ENCODE data around the gene UBXN7. TPM values are rescaled to one million over a fixed set of nuclear protein-coding genes. Genes with fewer than 3 reads are reported as not detected.

Gene UBXN7
- total RNA-seq, 4 donors from 2014 or later, result 6.5 to 85.0 (median 39.0) TPM

- TF ChIP-seq CTCF (IDR thresholded peaks at IDR 0.05) (no peak), POLR2A (IDR thresholded peaks at IDR 0.05) (no peak)
- no peaks in the 10 kb centered on the region for H3K4me1 ChIP-seq
- intact Hi-C loops (cut with DNase I; ENCODE audit: low total_unique reads), result no loop called here
Measured at GRCh38 chr3:196327405-196327804, 104.8 kb downstream of the UBXN7 start.

GRCh38 chr3:196326936-196327335 is 105.3 kb downstream of the UBXN7 start:
- no peaks in the 10 kb centered on the region for H3K4me1 ChIP-seq
- no peak overlapping the region for H3K4me3 ChIP-seq
- H3K27me3 ChIP-seq, result no peaks in the 10 kb centered on the region
- intact Hi-C loops (cut with DNase I; ENCODE audit: low total_unique reads), result no loop called here
- no peak for DNase-seq
- H3K9me3 ChIP-seq, result no peaks in the 10 kb centered on the region
- no peak overlapping the region for H3K27ac ChIP-seq
- TF ChIP-seq POLR2A (IDR thresholded peaks at IDR 0.05) (no peak), CTCF (IDR thresholded peaks at IDR 0.05) (no peak)
- H3K36me3 ChIP-seq, result no peaks in the 10 kb centered on the region

More at GRCh38 chr3:196327405-196327804, 104.8 kb downstream of the UBXN7 start:
- no peaks in the 10 kb centered on the region for H3K9me3 ChIP-seq
- H3K36me3 ChIP-seq, result no peaks in the 10 kb centered on the region
- no peak overlapping the region for H3K27ac ChIP-seq
- H3K27me3 ChIP-seq, result no peaks in the 10 kb centered on the region
- no peak for DNase-seq
- no peak overlapping the region for H3K4me3 ChIP-seq

GRCh38 chr3:196323691-196324090 is 108.5 kb downstream of the UBXN7 start:
- intact Hi-C loops (cut with DNase I; ENCODE audit: low total_unique reads), result no loop called here
- no peaks in the 10 kb centered on the region for H3K36me3 ChIP-seq

GRCh38 chr3:196323016-196323415 is 109.2 kb downstream of the UBXN7 start:
- TF ChIP-seq CTCF (IDR thresholded peaks at IDR 0.05) (no peak), POLR2A (IDR thresholded peaks at IDR 0.05) (no peak)
- H3K36me3 ChIP-seq, result no peaks in the 10 kb centered on the region
- intact Hi-C loops (cut with DNase I; ENCODE audit: low total_unique reads), result no loop called here
- H3K4me3 ChIP-seq, result no peak overlapping the region
- no peaks in the 10 kb centered on the region for H3K9me3 ChIP-seq
- H3K4me1 ChIP-seq, result no peaks in the 10 kb centered on the region
- DNase-seq, result no peak
- H3K27ac ChIP-seq, result no peak overlapping the region
- H3K27me3 ChIP-seq, result no peaks in the 10 kb centered on the region

More at GRCh38 chr3:196323691-196324090, 108.5 kb downstream of the UBXN7 start:
- Histone ChIP-seq H3K27me3 (no peaks in the 10 kb centered on the region), H3K27ac (no peak overlapping the region), H3K9me3 (no peaks in the 10 kb centered on the region), H3K4me1 (no peaks in the 10 kb centered on the region), H3K4me3 (no peak overlapping the region)
- no peak for DNase-seq
- no peak for TF ChIP-seq CTCF (IDR thresholded peaks at IDR 0.05)
- TF ChIP-seq POLR2A (IDR thresholded peaks at IDR 0.05), result no peak

- H3K4me1 ChIP-seq, result no peaks in the 10 kb centered on the region
- H3K36me3 ChIP-seq, result no peaks in the 10 kb centered on the region
- intact Hi-C loops (cut with DNase I; ENCODE audit: low total_unique reads), result no loop called here
- no peak overlapping the region for H3K4me3 ChIP-seq
- H3K27me3 ChIP-seq, result no peaks in the 10 kb centered on the region
- no peaks in the 10 kb centered on the region for H3K9me3 ChIP-seq
- DNase-seq, result no peak
- no peak for TF ChIP-seq POLR2A (IDR thresholded peaks at IDR 0.05)
- no peak for TF ChIP-seq CTCF (IDR thresholded peaks at IDR 0.05)
- H3K27ac ChIP-seq, result no peak overlapping the region
Measured at GRCh38 chr3:196321162-196321561, 111.1 kb downstream of the UBXN7 start.
